Activated CD8-positive, alpha-beta memory T cell treated with anti-CD3 and anti-CD28 coated beads, Interleukin-2, amount 50 U/mL, for 4 hours (primary cell): ENCODE results near the gene ZNF880.
"Not testable (repeated sequence)": the region's sequence is repeated elsewhere in the genome, so short reads cannot be mapped to it uniquely, and the experiment has no call there.

Experiments
- DNase-seq: peaks from one replicate; pipeline ENCODE4 v3.0.0-alpha.2; 2020

Gene ZNF880

DNA sequence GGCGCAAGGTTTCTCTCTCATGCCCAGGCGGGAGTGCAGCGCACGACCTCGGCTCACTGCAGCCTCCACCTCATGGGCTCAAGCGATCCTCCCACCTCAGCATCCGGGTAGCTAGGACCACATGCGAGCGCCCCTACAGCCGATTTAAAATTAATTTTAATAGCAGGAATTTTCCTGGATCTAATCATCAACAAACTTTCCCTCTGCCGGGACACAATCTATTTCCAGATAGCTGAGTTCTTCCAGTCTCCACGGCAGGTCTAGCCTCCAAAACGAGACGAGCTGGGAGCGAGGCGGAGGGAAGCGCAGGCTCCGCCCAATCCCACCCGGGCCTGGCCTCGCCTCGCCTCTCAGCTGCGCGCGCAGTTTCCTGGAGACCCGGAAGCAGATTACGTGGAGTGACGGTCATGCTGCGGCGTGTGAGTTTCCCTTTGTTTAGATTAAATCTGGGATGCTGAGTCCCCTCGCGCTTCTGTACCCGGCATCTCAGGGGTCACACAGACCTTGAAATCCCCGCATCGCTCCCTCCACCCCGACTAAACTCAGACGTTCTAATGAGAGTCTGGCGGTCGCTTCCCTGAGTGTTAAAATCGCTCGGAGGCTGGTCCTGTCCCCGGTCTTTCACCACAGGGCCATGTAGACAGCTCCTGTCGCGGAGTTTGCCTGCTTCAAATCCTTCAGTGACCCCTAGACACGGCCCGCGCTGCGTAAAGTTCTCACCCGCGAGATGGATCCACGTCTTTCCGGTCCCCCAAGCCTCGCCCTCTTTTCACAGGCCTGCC lies at the start of gene ZNF880:
TSS of gene ZNF880 (plus strand) at position 365 of the 782 bp plus-strand sequence. CDS start at position 408, 43 bp downstream.
- peak; percentile 91 for DNase-seq

DNA sequence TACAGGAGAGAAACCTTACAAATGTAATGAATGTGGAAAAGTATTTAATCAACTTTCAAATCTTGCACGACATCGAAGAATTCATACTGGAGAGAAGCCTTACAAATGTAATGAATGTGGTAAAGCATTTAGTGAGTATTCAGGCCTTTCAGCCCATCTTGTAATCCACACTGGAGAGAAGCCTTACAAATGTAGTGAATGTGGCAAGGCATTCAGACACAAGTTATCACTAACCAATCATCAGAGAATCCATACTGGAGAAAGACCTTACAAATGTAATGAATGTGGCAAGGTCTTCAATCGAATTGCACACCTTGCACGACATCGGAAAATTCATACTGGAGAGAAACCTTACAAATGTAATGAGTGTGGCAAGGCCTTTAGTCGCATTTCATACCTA lies 47.3 kb upstream of the ZNF880 start:
- no peak for DNase-seq

DNA sequence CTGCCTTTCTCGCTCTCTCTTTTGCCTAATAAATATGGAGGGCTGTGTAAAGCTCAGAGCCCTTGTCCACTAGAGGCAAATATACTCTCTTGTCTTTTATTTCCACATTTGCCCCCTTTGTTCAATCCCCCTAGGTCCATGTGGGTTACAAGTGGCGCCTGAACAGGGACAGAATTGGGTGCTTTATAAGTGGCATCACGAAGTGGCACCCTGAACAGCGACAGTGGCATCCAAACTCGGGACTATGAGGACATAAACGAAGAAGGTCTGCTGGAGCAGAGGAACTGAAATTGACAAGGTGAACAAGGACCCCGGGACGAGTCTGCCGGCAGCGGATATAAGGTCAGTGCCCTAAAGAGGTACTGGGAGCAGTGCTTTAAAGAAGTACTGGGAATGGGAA lies 38.0 kb upstream of the ZNF880 start:
- no peak for DNase-seq

DNA sequence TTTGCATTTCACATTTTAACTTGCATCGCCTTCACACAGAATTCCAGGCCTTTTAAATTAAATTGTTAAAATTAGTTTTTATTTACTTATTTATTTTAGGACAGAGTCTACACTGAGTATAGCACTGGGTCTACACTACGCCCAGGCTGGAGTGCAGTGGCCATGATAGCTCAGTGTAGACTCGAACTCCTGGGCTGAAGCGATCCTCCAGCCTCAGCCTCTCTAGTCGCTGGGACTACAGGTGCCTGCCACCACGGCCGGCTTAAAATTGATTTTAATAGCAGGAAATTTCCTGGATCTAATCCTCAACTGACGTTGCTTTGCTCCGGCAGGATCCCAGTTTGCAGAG lies 34.0 kb upstream of the ZNF880 start:
- DNase-seq, result no peak

DNA sequence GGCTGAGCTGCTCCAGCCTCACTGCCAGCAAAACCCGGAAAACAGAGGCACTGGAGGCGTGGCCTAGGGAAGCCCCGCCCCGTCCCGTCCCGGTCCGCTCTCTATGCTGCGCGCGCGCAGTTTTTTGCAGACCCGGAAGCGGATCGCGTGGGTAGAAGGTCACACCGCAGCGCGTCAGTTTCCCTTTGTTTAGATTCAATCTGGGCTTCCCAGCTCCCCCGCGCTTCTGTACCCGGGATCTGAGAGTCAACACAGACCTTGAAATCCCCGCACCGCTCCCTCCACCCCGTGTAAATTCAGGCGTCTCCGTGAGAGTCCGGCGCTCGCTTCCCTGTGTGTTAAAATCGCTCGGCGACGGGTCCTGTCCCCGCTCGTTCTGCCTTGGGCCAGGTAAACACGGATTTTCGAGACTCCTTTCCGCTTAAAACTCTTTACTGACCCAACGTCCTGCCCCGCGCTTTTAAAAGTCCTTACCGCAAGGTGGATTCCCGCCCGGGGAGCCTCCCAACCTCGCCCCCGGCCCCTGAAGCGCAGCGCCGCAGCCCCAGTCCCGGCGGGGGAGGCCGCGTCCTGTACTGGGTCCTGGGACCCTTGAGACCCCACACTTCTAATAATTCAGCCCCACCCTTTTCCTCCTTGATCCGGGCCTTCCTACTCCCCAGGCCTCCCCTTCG lies 33.5 kb upstream of the ZNF880 start, which contains the start of gene ZNF610:
TSS of gene ZNF610 (plus strand) at position 127 of the 674 bp plus-strand sequence. CDS start 12,930 bp downstream, outside the sequence.
- peak; percentile 86 for DNase-seq

DNA sequence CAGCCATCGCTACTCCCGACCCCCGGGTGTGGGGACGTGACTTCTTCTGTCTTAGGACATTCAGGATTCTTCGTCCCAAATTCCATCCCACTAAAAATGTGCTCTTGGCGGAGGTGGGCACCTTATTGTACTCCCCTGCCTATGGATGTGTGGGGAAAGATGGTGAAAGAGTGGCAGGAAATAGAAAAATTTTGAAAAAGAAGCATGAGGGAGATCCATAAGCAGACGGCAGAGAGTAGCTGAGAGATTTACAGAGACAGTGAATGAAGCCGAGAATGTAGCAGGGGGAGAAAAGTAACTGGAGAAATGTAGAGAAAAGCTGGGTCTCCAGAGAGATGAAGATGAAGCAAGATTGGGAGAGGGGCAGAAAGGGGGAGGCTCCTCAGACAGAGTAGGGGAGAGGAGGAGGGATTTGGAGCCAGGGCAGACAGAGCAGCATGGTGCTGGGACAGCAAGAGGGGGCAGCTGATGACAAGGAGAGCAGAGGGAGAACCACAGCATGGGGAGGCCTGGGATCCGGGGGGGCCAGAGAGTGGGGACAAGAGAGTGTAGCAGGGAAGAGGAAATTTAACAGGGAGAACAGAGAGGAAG lies 32.8 kb upstream of the ZNF880 start:
- no peak for DNase-seq

DNA sequence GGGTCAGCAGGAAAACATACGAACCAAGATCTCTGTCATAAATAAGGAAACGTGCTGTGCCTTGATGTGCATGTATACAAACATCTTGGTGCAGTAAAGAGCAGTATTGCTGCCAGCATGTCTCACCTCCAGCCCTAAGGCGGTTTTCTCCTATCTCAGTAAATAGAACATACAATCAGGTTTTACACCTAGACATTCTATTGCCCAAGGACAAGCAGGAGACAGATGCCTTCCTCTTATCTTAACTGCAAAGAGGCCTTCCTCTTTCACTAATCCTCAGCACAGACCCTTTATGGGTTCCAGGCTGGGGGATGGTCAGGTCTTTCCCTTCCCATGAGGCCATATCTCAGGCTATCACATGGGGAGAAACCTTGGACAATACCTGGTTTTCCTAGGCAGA lies 30.7 kb upstream of the ZNF880 start:
- not testable (repeated sequence) for DNase-seq

DNA sequence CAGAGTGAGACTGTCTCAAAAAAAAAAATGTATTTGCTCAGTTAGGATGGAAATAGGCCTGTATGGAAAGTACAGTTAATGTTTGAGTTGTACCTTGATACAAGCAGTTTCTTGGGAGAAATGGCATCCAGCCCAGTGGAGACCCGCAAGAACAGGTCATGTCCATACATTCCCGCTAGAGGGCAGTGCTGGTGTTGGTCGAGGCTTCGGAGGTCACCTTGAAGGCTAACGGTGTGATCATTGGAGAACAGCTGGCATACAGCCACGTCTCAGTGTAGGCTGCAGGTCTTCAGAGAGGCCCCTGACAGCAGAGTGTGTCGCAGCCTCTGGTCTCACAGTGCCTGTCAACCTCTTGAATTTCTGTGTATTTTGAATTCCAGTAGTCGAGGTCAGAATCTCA lies 26.2 kb upstream of the ZNF880 start:
- peak; percentile 43 for DNase-seq

DNA sequence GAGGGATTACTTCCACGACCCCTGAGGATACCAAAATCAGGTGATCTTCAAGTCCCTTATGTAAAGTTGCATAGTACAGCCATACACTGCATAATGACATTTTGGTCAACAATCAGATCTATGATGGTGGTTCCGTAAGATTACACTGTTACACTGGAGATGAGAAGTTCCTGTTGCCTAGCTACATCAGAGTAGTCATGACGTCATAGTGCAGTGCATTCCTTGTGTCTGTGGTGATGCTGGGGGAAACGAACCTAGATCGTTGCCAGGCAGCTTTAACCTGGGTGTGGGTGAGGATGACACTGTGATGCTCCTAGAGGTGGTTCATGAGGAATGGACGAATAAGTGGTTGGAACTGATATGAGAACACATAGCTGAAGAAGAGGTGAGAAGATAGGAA lies 24.6 kb upstream of the ZNF880 start:
- no peak for DNase-seq

DNA sequence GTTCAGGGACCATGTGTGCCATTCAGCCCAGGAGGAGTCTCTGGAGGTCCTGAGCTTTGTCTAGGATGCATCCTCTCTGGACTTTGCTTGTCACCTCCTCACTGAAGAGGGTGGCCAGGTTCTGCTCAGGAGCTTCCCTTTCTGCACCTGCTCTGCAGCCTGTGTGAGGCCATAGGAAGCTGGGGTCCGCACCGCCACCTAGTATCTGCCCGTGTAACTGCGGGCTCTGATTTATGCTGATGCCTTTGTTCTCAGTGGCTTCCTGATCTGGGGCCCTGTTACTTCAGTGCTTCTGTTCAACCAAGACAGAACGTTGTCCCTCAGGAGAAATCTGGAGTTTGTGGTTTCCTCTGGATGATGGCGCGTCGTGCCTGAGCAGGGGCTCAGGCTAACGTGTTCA lies 18.2 kb upstream of the ZNF880 start:
- DNase-seq, result no peak

DNA sequence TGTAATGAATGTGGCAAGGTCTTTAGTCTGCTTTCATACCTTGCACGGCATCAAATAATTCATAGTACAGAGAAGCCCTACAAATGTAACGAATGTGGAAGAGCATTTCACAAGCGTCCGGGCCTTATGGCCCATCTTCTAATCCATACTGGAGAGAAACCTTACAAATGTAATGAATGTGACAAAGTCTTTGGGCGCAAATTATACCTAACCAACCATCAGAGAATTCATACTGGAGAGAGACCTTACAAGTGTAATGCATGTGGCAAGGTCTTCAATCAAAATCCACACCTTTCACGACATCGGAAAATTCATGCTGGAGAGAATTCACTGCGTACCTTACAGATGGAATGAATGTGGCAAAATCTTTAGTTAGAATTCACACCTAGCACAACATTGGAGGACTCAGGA lies 3.3 kb upstream of the ZNF880 start:
- DNase-seq, result no peak

DNA sequence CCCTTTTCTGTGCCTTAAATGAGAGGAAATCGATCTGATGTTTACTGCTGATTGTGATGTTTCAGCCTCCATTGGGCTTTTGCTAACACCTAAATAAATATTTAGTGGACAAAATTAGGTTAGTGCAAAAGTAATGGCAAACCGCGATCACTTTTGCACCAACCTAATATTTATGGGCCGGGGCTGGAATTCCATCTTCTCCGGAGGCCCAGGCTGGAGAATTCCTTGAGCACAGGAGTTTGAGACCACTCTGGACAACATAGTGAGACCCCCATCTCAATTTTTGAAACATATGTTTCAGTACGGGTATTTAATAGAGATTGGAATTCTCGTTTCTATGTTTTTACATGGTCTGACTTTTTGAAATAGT lies 603 bp downstream of the ZNF880 start:
- DNase-seq, result no peak

DNA sequence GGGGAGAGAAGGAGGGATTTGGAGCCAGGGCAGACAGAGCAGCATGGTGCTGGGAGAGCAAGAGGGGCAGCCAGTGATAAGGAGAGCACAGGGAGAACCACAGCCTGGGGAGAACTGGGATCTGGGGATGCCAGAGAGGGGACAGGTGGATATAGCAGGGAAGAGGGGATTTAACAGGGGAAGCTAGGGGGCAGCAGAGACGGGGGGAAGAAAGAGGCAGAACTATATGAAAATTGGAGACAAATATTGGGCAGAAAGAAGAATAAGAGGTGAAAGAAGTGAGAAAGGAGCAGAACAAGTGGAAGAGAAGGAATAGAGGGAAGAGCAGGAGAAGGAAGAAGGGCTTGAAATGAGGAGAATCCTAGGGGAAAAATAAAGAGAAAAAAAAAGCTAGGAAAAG lies 21.4 kb downstream of the ZNF880 start:
- no peak for DNase-seq

DNA sequence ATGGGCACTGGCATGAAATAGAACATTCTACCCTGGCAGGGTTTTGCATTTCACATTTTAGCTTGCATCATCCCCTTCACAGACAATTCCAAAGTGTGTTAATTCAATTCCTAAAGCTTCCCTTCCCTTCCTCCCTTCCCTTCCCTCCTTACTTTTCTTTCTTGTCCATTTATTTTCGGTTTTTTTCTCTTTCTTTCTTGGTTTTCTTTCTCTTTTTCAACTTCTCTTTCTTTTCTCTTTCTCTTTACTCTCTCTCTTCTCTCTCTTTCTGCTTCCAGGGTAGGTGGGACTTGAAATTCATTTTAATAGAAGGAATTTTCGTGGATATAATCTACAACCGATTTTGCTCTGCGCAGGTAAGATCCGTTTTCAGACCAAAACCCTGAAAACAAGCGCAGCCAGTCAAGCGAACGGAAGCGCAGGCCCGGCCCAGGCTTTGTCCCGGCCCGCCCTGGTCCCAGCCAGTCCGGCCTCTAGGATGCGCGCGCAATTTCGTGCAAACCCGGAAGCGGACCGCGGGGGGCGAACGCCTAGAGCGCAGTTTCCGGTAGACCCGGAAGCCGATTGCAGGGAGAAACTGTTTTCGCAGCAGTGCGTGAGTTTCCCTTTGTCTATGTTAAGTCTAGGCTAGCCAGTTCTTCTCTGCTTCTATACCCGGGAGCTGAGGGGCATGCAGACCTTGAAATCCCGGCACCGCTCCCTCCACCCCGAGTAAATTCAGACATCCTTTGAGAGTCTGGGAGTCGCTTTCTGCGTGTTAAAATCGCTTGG lies 27.8 kb downstream of the ZNF880 start, which contains the start of gene ZNF528:
TSS of gene ZNF528 (plus strand) at position 540 of the 771 bp plus-strand sequence. CDS start 4,165 bp downstream, outside the sequence.
- DNase-seq, result peak; percentile 94

DNA sequence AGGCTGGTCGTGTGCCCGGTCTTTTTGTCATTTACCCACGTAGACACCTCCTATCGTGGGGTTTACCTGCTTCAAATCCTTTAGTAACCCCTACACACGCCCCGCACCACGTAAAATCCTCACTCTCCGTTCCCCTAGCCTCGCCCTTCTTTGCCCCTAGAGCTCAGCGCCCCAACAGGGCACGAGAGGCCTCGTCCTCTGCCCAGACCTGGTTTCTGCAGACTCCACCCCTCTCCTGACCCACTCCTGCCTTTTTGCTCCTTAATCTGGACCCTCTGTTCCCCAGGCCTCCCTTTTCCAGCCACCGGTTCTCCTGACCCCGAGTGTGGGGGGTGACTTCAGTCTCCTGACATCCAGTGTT lies 28.3 kb downstream of the ZNF880 start:
- DNase-seq, result no peak

DNA sequence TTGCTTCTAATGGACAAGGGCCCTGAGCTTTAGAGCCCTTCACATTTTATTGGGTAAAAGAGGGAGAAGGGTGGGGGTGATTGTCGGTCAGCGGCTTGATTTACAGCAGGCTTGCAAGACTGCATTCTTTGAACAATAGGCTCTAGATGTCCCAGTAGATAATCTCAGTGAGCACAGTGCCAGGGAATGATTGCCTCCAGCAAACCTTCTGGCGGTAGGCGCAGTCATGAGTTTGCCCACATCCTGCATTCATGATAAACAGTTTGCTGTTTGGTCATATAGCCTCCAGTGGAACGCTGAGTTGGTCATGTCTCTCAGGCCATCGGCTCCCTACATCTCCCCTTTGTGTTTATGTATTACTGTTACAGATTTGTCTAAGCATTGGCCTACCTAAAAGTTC lies 40.6 kb downstream of the ZNF880 start:
- DNase-seq, result no peak

DNA sequence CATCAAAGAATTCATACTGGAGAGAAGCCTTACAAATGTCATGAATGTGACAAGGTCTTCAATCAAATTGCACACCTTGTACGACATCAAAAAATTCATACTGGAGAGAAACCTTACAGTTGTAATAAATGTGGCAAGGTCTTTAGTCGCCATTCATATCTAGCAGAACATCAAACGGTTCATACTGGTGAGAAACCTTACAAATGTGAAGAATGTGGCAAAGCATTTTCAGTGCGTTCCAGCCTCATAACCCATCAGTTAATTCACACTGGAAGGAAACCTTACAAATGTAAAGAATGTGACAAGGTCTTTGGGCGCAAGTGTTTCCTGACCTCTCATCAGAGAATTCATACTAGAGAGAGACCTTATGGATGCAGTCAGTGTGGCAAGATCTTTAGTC lies 46.0 kb downstream of the ZNF880 start:
- no peak for DNase-seq

DNA sequence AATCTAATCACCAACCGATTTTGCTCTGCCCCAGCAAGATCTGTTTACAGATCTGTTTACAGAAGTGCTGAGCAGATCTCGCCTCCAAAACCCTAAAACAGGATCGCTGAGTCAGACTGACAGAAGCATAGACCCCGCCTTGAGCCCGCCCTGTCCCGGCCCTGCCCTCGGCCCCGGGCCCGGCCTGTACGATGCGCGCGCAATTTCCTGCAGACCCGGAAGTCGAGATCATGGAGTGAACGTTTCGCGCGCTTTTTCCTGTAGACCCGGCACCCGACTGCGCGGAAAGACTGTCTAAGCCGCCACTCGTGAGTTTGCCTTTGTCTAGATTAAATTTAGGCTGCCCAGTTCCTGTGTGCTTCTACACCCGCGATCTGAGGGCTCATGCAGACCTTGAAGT lies 59.2 kb downstream of the ZNF880 start, which contains the start of gene ZNF534:
TSS of gene ZNF534 (plus strand) at position 212 of the 400 bp plus-strand sequence. CDS start 2,327 bp downstream, outside the sequence.
- DNase-seq, result no peak
